Measurements from ENCODE around the gene DHX35. TPM values are rescaled to one million over a fixed set of nuclear protein-coding genes. Genes with fewer than 3 reads are reported as not detected.

Gene DHX35
- total RNA-seq, 2 experiments from 2014 or later, result 13.0 to 15.6 TPM

DNA sequence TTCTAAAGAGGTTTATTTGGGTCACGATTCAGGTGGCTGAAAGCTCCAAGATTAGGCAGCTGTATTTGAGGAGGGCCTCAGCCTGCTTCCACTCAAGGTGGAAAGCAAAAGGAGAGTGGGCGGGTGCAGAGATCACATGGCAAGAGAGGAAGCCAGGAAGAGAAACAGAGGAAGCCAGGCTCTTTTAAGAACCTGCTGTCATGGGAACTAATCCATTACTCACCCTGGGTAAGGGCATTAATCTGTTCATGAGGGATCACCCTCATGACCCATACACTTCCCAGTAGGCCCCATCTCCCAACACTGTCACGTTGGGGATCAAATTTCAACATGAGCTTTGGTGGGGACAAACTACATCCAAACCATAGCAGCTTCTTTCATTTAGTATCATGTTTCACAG, 53.9 kb downstream of the DHX35 start:
- Histone ChIP-seq H2AFZ (ENCODE audit: low read length) (no peak overlapping the region), H3K4me1 (ENCODE audit: insufficient read depth, low read length, poor library complexity, severe bottlenecking) (no peaks in the 10 kb centered on the region), H3K9me3 (ENCODE audit: low read length) (no peaks in the 10 kb centered on the region), H3K36me3 (ENCODE audit: insufficient read depth, low read length) (peaks cover 77% of the 10 kb centered on the region), H4K20me1 (ENCODE audit: insufficient read depth, low read length) (no peaks in the 10 kb centered on the region), H3K4me2 (ENCODE audit: low read length) (no peak overlapping the region), H3K27ac (ENCODE audit: low read depth, low read length, poor library complexity, severe bottlenecking) (no peak overlapping the region), H3K4me3 (ENCODE audit: low read depth, low read length, poor library complexity, severe bottlenecking) (no peak overlapping the region), H3K9me2 (ENCODE audit: insufficient read depth, low read length) (no peaks in the 10 kb centered on the region), H3K79me2 (ENCODE audit: insufficient read depth, low read depth, low read length) (no peaks in the 10 kb centered on the region)
- DNase-seq (ENCODE audit: low spot score), result no peak
- ChIA-PET POLR2A (no interaction called here), CTCF (ENCODE audit: unreplicated experiment) (no interaction called here)
- TF ChIP-seq EZH2phosphoT487 (IDR thresholded peaks at IDR 0.05; ENCODE audit: borderline replicate concordance, low read depth, low read length) (no peak), CTCF (conservative IDR thresholded peaks at IDR 0.05; ENCODE audit: low read length) (no peak)
- intact Hi-C loops (cut with micrococcal nuclease; ENCODE audit: unreplicated experiment), result no loop called here
- BruUV-seq (replicated peaks), result no TSS peak

GRCh38 chr20:39016506-39016905, 54.4 kb downstream of the DHX35 start:
- intact Hi-C loops (cut with micrococcal nuclease; ENCODE audit: unreplicated experiment), result no loop called here
- Histone ChIP-seq H3K4me2 (ENCODE audit: low read length) (no peak overlapping the region), H3K36me3 (ENCODE audit: insufficient read depth, low read length) (peaks cover 75% of the 10 kb centered on the region), H3K9me3 (ENCODE audit: low read length) (no peaks in the 10 kb centered on the region), H3K4me1 (ENCODE audit: insufficient read depth, low read length, poor library complexity, severe bottlenecking) (no peaks in the 10 kb centered on the region), H3K27ac (ENCODE audit: low read depth, low read length, poor library complexity, severe bottlenecking) (no peak overlapping the region), H3K79me2 (ENCODE audit: insufficient read depth, low read depth, low read length) (no peaks in the 10 kb centered on the region), H4K20me1 (ENCODE audit: insufficient read depth, low read length) (no peaks in the 10 kb centered on the region), H3K4me3 (ENCODE audit: low read depth, low read length, poor library complexity, severe bottlenecking) (no peak overlapping the region), H3K9me2 (ENCODE audit: insufficient read depth, low read length) (no peaks in the 10 kb centered on the region), H2AFZ (ENCODE audit: low read length) (no peak overlapping the region)
- no peak for DNase-seq (ENCODE audit: low spot score)
- no TSS peak for BruUV-seq (replicated peaks)
- TF ChIP-seq EZH2phosphoT487 (IDR thresholded peaks at IDR 0.05; ENCODE audit: borderline replicate concordance, low read depth, low read length) (no peak), CTCF (conservative IDR thresholded peaks at IDR 0.05; ENCODE audit: low read length) (no peak)
- POLR2A ChIA-PET, result no interaction called here
- CTCF ChIA-PET (ENCODE audit: unreplicated experiment), result no interaction called here

GRCh38 chr20:39019027-39019426, 56.9 kb downstream of the DHX35 start:
- no peaks in the 10 kb centered on the region for H3K79me2 ChIP-seq (ENCODE audit: insufficient read depth, low read depth, low read length)
- intact Hi-C loops (cut with micrococcal nuclease; ENCODE audit: unreplicated experiment), result no loop called here
- H3K4me1 ChIP-seq (ENCODE audit: insufficient read depth, low read length, poor library complexity, severe bottlenecking), result no peaks in the 10 kb centered on the region
- no peak for TF ChIP-seq CTCF (conservative IDR thresholded peaks at IDR 0.05; ENCODE audit: low read length)
- no peak for TF ChIP-seq EZH2phosphoT487 (IDR thresholded peaks at IDR 0.05; ENCODE audit: borderline replicate concordance, low read depth, low read length)
- DNase-seq (ENCODE audit: low spot score), result no peak
- ChIA-PET CTCF (ENCODE audit: unreplicated experiment) (no interaction called here), POLR2A (no interaction called here)
- BruUV-seq (replicated peaks), result no TSS peak
- H3K9me2 ChIP-seq (ENCODE audit: insufficient read depth, low read length), result no peaks in the 10 kb centered on the region
- no peaks in the 10 kb centered on the region for H4K20me1 ChIP-seq (ENCODE audit: insufficient read depth, low read length)
- H2AFZ ChIP-seq (ENCODE audit: low read length), result no peak overlapping the region
- H3K4me3 ChIP-seq (ENCODE audit: low read depth, low read length, poor library complexity, severe bottlenecking), result no peak overlapping the region
- H3K36me3 ChIP-seq (ENCODE audit: insufficient read depth, low read length), result peaks cover 84% of the 10 kb centered on the region
- no peaks in the 10 kb centered on the region for H3K9me3 ChIP-seq (ENCODE audit: low read length)
- no peak overlapping the region for H3K4me2 ChIP-seq (ENCODE audit: low read length)
- H3K27ac ChIP-seq (ENCODE audit: low read depth, low read length, poor library complexity, severe bottlenecking), result no peak overlapping the region
